Small intestine (tissue), 16 donors: Measurements from ENCODE around the gene DMRT3. TPM values are rescaled to one million over a fixed set of nuclear protein-coding genes. Genes with fewer than 3 reads are reported as not detected.

Experiments
- DNase-seq, 2 donors: peaks; one replicate each; pipeline versions ENCODE4 v3.0.0 to v3.0.0-alpha.2; 2013
- FAIRE-seq: peaks from 2 replicates; lab custom pipeline; 2012; peaks lifted over from hg19 to GRCh38; lab: Jason Lieb, UNC
- H3K27ac ChIP-seq, 3 donors: one replicate each; pipeline ENCODE4 v1.5.1; 2013; ENCODE audit warnings: low read length in 2 of 3, mild to moderate bottlenecking in 2 of 3, control low read depth in 1 of 3, inconsistent platforms in 1 of 3, low read depth in 1 of 3, moderate library complexity in 1 of 3
- H3K27me3 ChIP-seq, 3 donors: one replicate each; pipeline ENCODE4 v1.6.1; 2013; ENCODE audit warnings: low read length in 3 of 3, inconsistent platforms in 1 of 3; ENCODE audit not compliant: control insufficient read depth in 3 of 3, insufficient read depth in 3 of 3
- H3K36me3 ChIP-seq, 3 donors: one replicate each; pipeline ENCODE4 v1.6.1; 2013; ENCODE audit warnings: low read length in 3 of 3, inconsistent platforms in 1 of 3, low read depth in 1 of 3, mild to moderate bottlenecking in 1 of 3, moderate library complexity in 1 of 3; ENCODE audit not compliant: control insufficient read depth in 3 of 3, insufficient read depth in 2 of 3
- H3K4me1 ChIP-seq, 3 donors: one replicate each; pipeline ENCODE4 v1.6.1; 2013; ENCODE audit warnings: low read length in 2 of 3, inconsistent platforms in 1 of 3, low read depth in 1 of 3, mild to moderate bottlenecking in 1 of 3, moderate library complexity in 1 of 3; ENCODE audit not compliant: control insufficient read depth in 3 of 3, insufficient read depth in 2 of 3
- H3K4me3 ChIP-seq, 3 donors: one replicate each; pipeline ENCODE4 v1.5.1; 2013; ENCODE audit warnings: low read length in 3 of 3, control low read depth in 1 of 3, inconsistent platforms in 1 of 3, low read depth in 1 of 3, mild to moderate bottlenecking in 1 of 3, moderate library complexity in 1 of 3
- H3K9me3 ChIP-seq, 2 donors: one replicate each; pipeline ENCODE4 v1.6.1; 2013; ENCODE audit warnings: low read depth in 1 of 2, low read length in 1 of 2; ENCODE audit not compliant: control insufficient read depth in 2 of 2, insufficient read depth in 1 of 2
- WGBS, 3 donors: extraction: QIAGEN DNeasy Blood & Tissue Kit; methylation state at CpG; one replicate each; pipeline ENCODE4 v1.1.7; 2013; 5-methylcytosine and 5-hydroxymethylcytosine counted together
- long read RNA-seq, 10 donors: transcript quantifications; one replicate each; lab custom pipeline, GENCODE V29; 2026
- polyA plus RNA-seq, 4 donors: library from polyadenylated mRNA; stranded (reverse) in 3 of 4; unstranded in 1 of 4; fragments of 200-250 nt in 3 of 4; fragments of 120-200 nt in 1 of 4; gene quantifications; one replicate each; pipeline versions ENCODE4 v1.2.1 to v1.2.3, GENCODE V29; 2013
- donor health status: healthy with polysubstance abuse.
- donor health status: control.
- donor health status: control.
- donor health status: Bipolar disorder and iron deficiency.
- donor health status: healthy.

DMRT3 gene, protein sequence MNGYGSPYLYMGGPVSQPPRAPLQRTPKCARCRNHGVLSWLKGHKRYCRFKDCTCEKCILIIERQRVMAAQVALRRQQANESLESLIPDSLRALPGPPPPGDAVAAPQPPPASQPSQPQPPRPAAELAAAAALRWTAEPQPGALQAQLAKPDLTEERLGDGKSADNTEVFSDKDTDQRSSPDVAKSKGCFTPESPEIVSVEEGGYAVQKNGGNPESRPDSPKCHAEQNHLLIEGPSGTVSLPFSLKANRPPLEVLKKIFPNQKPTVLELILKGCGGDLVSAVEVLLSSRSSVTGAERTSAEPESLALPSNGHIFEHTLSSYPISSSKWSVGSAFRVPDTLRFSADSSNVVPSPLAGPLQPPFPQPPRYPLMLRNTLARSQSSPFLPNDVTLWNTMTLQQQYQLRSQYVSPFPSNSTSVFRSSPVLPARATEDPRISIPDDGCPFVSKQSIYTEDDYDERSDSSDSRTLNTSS
- polyA plus RNA-seq = not detected
- long read RNA-seq, donor 1 = 0 reads
- long read RNA-seq, donor 2 = 0 reads
- long read RNA-seq, donor 3 = 0 reads
- long read RNA-seq, donor 4 = 0 reads
- long read RNA-seq, donor 5 = 0 reads
- long read RNA-seq, donor 6 = 0 reads
- long read RNA-seq, donor 7 = 0 reads
- long read RNA-seq, donor 8 = 0 reads
- long read RNA-seq, donor 9 = 0 reads
- long read RNA-seq, donor 10 = 0 reads

DNA sequence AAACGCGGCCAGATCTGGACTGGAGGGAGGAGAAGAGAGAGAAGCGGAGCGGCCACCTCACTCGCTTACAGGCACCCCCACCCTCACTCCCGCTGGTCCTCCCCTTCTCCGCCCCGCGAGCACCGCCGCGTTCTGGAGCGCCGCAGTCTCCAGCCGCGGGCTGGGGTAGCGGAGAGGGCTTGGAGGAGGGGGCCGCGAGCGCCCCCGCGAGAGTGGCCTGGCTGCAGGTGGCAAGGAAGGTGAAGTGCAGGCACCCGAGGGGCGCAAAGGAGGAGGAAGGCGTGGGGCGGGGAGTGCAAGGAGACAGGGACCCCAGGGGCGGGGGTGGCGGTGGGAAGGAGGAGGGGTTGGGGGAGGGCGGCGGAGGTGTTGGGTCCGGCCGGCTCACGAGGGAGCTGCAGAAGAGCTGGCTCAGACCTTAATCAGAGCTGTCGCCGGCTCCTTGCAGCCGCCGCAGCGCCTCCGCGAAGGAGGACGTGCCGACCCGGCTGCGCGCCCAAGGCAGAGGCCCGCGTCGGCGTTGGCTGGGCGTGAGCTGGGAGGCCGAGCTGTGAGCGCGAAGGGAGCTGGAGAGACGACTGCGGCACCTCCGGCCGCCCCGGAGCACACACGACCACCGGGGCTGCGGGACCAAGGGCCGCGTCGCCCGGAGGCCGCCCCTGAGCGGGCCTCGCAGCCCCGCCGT is at the start of gene DMRT3:
Gene DMRT3, plus strand, starts transcription at position 398 of the 685 bp plus-strand sequence. CDS start 347 bp downstream, outside the sequence.
- H3K27me3 ChIP-seq = peaks cover 7 to 94% (median 65%) of the 10 kb centered on the region in 3 donors
- peak in 1 of 2 donors; percentile 30 for DNase-seq
- H3K4me3 ChIP-seq = no peak within 1 kb of the TSS

DNA sequence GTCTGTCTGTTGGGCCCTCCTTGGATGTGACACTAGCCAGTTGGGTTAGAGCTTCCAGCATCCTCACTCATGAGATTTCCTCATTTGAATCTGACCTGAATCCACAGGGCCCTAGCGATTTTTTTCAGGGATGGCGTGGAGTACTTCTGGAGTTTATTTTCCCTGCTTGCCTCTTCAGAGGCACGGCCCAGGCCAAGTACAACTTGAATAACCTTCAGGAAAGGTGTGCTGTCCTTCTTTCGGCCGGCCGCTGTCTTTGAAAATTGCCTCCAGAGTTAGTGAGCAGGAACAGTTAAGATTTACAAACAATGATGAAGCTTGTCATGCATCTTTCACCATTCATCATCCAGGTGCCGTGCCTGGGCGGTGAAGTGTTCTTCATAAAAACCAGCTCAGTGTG is 49.5 kb upstream of the DMRT3 start:
- peaks cover 0 to 9% (median 7%) of the 10 kb centered on the region in 3 donors for H3K27me3 ChIP-seq
- H3K36me3 ChIP-seq = no peaks in the 10 kb centered on the region
- DNase-seq (no peak), FAIRE-seq (no peak)
- no peaks in the 10 kb centered on the region for H3K9me3 ChIP-seq
- no peak overlapping the region for H3K4me3 ChIP-seq
- no peak overlapping the region for H3K27ac ChIP-seq
- H3K4me1 ChIP-seq = no peaks in the 10 kb centered on the region
- WGBS, 3 donors = 84 to 93% (median 88%) methylated on average over 8 of the region's 8 CpGs

More for the DNA sequence above, at the start of gene DMRT3:
- 1 to 4% (median 3%) methylated on average over 50 to 70 of the region's 70 CpGs for WGBS, 3 donors
- Histone ChIP-seq H3K27ac (no peak within 1 kb of the TSS), H3K36me3 (no peaks in the 10 kb centered on the region), H3K9me3 (no peaks in the 10 kb centered on the region), H3K4me1 (peaks cover 0 to 14% (median 0%) of the 10 kb centered on the region in 3 donors)
- FAIRE-seq = no peak

DNA sequence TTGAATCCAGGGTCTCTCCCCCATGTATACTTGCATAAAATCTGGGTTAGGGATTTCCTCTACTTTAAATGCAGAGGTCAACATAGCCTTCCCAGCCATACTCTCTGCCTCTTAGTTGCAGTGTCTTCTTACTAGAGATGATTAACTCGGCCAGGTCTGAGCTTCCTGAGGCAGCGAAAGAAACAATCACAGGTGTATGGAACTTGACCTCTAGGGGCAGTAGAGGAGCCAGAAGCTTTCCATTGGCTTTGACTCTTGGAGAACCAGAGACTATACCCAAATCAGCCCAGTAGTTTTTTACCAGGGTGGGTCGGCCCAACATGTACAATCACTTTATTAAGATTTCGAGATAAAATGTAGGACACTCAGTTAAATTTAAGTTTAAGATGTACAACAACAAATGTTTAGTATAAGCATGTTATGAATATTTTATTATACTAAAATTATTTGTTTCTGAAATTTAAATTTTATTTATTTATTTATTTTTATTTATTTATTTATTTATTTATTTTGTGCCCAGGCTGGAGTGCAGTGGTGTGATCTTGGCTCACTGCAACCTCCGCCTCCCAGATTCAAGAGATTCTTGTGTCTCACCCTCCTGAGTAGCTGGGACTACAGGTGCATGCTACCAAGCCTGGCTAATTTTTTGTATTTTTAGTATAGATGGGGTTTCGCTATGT is 48.0 kb upstream of the DMRT3 start:
- Histone ChIP-seq H3K4me3 (no peak overlapping the region), H3K4me1 (no peaks in the 10 kb centered on the region), H3K27me3 (peaks cover 0 to 9% (median 5%) of the 10 kb centered on the region in 3 donors), H3K9me3 (no peaks in the 10 kb centered on the region), H3K36me3 (no peaks in the 10 kb centered on the region), H3K27ac (no peak overlapping the region)
- WGBS, 3 donors = 58 to 62% (median 59%) methylated on average over 6 of the region's 6 CpGs
- DNase-seq (peak; percentile 43 to 47), FAIRE-seq (no peak)

DNA sequence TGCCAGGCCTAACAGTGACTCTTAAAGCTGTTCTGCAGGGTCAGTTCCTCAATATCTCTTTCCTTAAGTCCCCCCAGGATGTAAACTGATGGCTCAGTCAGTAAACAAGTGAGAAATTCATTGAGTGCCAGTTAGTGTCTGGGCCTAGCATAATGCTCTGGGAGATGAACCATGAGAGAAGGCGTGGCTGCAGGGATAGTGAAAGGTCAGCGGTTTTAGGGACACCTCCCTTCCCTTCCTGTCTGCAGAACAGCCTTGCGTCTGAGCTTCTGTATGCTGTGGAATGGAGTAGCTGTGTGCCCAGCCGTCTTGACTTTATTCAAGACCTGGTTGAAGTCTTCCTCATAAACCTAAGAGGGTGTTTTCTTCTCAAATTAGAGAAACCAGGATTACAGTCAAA is 46.7 kb upstream of the DMRT3 start:
- Histone ChIP-seq H3K4me3 (no peak overlapping the region), H3K9me3 (no peaks in the 10 kb centered on the region), H3K4me1 (no peaks in the 10 kb centered on the region), H3K27me3 (peaks cover 0 to 17% (median 4%) of the 10 kb centered on the region in 3 donors), H3K27ac (no peak overlapping the region), H3K36me3 (no peaks in the 10 kb centered on the region)
- WGBS, 3 donors = 82 to 89% (median 83%) methylated on average over 4 of the region's 4 CpGs
- FAIRE-seq (no peak), DNase-seq (no peak)

DNA sequence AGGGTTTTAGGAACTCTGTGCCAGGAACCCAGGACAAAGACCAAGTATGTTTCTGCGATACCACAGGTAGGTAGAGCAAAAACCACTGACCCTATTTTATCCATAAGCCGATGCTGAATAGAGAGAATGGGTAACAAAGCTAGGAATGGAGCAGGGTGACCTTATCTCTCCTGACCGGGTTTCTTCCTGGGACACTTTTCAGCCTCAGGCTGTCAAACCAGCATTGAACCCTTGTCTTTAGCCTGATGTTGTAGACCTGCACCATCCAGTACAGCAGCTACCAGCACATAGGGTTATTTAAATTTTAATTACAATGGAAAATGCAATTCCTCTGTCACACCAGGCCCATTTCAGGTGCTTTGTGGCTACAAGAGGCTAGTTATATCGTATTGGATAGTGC is 43.1 kb upstream of the DMRT3 start:
- peaks cover 0 to 20% (median 3%) of the 10 kb centered on the region in 3 donors for H3K27me3 ChIP-seq
- no peaks in the 10 kb centered on the region for H3K4me1 ChIP-seq
- 82 to 87% (median 86%) methylated on average over 4 of the region's 4 CpGs for WGBS, 3 donors
- H3K4me3 ChIP-seq = no peak overlapping the region
- DNase-seq (no peak), FAIRE-seq (no peak)
- no peak overlapping the region for H3K27ac ChIP-seq
- no peaks in the 10 kb centered on the region for H3K36me3 ChIP-seq
- H3K9me3 ChIP-seq = no peaks in the 10 kb centered on the region

DNA sequence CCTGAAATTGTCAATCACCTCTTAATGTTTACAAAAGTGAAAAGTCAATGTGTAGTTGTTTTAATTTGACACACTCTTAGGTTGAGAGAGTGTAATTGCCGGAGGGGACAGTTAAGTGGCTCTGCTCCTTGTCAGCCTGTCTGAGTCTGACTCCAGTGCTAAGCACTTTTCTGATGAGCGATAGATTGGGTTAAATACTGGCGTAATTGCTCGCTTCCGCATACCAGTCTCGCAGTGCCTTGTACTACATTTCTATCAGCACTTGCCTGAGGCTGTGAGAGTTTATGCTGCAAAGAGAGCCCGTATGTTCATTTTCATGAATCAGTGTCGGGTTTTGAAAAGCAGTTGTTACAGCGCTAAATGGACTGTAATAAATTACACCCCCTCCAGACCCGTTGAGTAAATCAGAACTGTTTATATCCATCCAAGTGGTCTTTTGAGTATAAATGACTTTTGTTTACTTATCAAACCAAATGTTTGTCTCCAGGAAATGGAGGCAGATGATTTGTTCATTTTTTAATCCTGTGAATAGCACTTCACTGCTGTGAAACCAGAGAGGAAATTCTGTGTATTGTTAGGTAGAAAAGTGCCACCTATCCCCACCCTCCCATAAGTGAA is 41.0 kb upstream of the DMRT3 start:
- Histone ChIP-seq H3K36me3 (no peaks in the 10 kb centered on the region), H3K27ac (no peak overlapping the region), H3K27me3 (peaks cover 0 to 20% (median 3%) of the 10 kb centered on the region in 3 donors), H3K4me3 (no peak overlapping the region), H3K9me3 (peaks cover 0 to 5% of the 10 kb centered on the region in 2 donors), H3K4me1 (no peaks in the 10 kb centered on the region)
- FAIRE-seq (no peak), DNase-seq (peak in 1 of 2 donors; percentile 24)
- 39 to 51% (median 48%) methylated on average over 10 of the region's 10 CpGs for WGBS, 3 donors

DNA sequence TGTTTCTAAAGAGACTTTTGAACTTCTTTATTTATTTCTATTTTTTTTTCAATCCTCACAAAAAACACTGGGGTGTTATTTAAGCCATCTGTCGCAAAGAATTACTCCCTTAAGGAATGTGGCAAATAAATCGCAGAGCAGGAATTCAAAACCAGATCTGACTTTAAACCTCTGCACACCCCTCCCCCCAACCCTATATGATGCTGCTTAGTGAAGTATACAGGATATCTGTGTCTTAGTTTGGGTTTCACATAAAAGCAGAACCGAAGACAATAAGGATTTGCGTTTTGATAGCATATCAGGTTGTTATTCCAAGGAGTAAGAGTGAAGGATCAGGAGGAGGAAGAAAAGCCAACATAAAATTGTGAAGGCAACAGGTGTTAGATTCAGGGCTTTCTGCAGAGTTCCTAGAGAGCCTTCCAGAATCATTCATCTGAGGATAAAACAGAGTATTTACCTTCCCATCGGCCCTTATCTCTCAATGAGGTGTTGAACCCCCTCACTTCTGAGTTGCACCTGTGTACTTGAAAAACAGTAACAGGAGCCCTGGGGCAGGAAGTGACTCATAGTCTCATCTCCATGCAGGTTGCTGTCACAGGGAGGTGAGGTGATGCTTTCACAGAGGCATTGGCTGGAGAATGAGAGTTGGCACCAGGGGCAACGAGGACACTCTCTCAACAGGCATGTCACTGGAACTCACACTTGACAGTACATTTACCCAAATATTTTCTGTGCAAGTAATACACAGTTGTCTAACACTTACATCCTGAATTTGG is 33.5 kb upstream of the DMRT3 start:
- H3K27me3 ChIP-seq = peaks cover 0 to 10% (median 6%) of the 10 kb centered on the region in 3 donors
- WGBS, 3 donors = 39 to 50% (median 49%) methylated on average over 6 of the region's 6 CpGs
- H3K4me1 ChIP-seq = no peaks in the 10 kb centered on the region
- DNase-seq = no peak
- H3K27ac ChIP-seq = no peak overlapping the region
- H3K4me3 ChIP-seq = no peak overlapping the region
- no peaks in the 10 kb centered on the region for H3K36me3 ChIP-seq
- no peak for FAIRE-seq
- peaks cover 0 to 5% of the 10 kb centered on the region in 2 donors for H3K9me3 ChIP-seq
